H1 (cell line): Measurements from ENCODE around the gene CISH. TPM values are rescaled to one million over a fixed set of nuclear protein-coding genes. Genes with fewer than 3 reads are reported as not detected.

ENCODE experiments used
- EGR1 ChIP-seq: IDR thresholded peaks from 2 replicates; pipeline ENCODE4 v1.6.1; 2011; ENCODE audit warnings: low read depth, low read length, borderline replicate concordance
- PHF8 ChIP-seq: fragments of 200-600 bp; sonication (generic); conservative IDR thresholded peaks from 2 replicates; pipeline ENCODE4 v1.7.1; 2012; ENCODE audit warnings: low read depth, mild to moderate bottlenecking, inconsistent platforms, low read length, moderate library complexity
- SP1 ChIP-seq: IDR thresholded peaks from 2 replicates; pipeline ENCODE4 v1.6.1; 2011; ENCODE audit warnings: low read depth, low read length
- polyA plus RNA-seq, 7 experiments: library from polyadenylated mRNA; depleted of rRNA in 3 of 7; stranded (reverse) in 5 of 7; unstranded in 2 of 7; fragments of >200 nt in 5 of 7; fragments of 200-250 nt in 2 of 7; gene quantifications; 1 replicate in 5 of 7; 2 replicates in 1 of 7; 4 replicates in 1 of 7; pipeline versions ENCODE4 v1.2.1 to v1.2.3, GENCODE V29; 2011 to 2013; ENCODE audit warnings: missing spikeins in 2 of 7, mixed read lengths in 2 of 7
- total RNA-seq: library from RNA; stranded (reverse); fragmentation: NEBNext Ultra II Directional; extraction: Animal tissue kit (Norgen Biotek cat#: 25700); gene quantifications from 2 replicates; pipeline ENCODE4 v1.2.1, GENCODE V29; 2021
- TF ChIP-seq, protein P1 (sequence below): fragments of 300-600 bp; sonication (generic); IDR thresholded peaks from 2 replicates; pipeline ENCODE4 v1.7.1; 2012; ENCODE audit warnings: low read length, moderate library complexity, mild to moderate bottlenecking, inconsistent platforms; ENCODE audit not compliant: insufficient replicate concordance
- TF ChIP-seq, protein P2 (sequence below), 3 experiments: IDR thresholded peaks; 1 replicate in 2 of 3; 2 replicates in 1 of 3; pipeline versions ENCODE4 v1.5.1 to v1.6.1; 2011; ENCODE audit warnings: low read length in 3 of 3, mild to moderate bottlenecking in 3 of 3, inconsistent platforms in 2 of 3, low read depth in 1 of 3, moderate library complexity in 1 of 3; ENCODE audit not compliant: insufficient read depth in 1 of 3; ENCODE audit errors: control extremely low read depth in 1 of 3
- TF ChIP-seq, protein P3 (sequence below): IDR thresholded peaks from 2 replicates; pipeline ENCODE4 v1.6.1; 2012; ENCODE audit warnings: inconsistent platforms

Gene CISH
- total and polyA plus RNA-seq, 2 of the 8 experiments (the other 6 are each of a cell fraction or from before 2014, with no cell fraction given) = 1.9 to 2.2 TPM

DNA sequence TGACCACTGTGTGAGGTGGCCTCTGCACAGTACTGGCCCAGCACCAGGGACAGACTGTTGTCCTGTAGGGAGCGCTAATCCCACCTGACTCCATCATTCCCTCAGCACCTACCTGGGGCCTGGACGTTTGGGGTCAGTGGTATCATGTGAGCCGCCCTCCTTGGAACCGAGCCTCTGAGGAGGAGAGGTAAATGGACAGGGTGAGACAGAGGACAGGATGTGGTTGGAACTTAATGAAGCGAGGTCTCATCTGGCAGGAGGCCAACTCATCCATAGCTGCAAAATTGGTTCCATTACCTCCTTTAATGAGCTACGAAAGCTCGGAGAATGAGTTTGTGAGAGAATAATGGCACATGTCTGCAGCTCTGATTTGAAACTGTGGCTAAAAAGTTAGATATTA is 19.3 kb upstream of the CISH start (continued):
- TF ChIP-seq, protein P1, sequence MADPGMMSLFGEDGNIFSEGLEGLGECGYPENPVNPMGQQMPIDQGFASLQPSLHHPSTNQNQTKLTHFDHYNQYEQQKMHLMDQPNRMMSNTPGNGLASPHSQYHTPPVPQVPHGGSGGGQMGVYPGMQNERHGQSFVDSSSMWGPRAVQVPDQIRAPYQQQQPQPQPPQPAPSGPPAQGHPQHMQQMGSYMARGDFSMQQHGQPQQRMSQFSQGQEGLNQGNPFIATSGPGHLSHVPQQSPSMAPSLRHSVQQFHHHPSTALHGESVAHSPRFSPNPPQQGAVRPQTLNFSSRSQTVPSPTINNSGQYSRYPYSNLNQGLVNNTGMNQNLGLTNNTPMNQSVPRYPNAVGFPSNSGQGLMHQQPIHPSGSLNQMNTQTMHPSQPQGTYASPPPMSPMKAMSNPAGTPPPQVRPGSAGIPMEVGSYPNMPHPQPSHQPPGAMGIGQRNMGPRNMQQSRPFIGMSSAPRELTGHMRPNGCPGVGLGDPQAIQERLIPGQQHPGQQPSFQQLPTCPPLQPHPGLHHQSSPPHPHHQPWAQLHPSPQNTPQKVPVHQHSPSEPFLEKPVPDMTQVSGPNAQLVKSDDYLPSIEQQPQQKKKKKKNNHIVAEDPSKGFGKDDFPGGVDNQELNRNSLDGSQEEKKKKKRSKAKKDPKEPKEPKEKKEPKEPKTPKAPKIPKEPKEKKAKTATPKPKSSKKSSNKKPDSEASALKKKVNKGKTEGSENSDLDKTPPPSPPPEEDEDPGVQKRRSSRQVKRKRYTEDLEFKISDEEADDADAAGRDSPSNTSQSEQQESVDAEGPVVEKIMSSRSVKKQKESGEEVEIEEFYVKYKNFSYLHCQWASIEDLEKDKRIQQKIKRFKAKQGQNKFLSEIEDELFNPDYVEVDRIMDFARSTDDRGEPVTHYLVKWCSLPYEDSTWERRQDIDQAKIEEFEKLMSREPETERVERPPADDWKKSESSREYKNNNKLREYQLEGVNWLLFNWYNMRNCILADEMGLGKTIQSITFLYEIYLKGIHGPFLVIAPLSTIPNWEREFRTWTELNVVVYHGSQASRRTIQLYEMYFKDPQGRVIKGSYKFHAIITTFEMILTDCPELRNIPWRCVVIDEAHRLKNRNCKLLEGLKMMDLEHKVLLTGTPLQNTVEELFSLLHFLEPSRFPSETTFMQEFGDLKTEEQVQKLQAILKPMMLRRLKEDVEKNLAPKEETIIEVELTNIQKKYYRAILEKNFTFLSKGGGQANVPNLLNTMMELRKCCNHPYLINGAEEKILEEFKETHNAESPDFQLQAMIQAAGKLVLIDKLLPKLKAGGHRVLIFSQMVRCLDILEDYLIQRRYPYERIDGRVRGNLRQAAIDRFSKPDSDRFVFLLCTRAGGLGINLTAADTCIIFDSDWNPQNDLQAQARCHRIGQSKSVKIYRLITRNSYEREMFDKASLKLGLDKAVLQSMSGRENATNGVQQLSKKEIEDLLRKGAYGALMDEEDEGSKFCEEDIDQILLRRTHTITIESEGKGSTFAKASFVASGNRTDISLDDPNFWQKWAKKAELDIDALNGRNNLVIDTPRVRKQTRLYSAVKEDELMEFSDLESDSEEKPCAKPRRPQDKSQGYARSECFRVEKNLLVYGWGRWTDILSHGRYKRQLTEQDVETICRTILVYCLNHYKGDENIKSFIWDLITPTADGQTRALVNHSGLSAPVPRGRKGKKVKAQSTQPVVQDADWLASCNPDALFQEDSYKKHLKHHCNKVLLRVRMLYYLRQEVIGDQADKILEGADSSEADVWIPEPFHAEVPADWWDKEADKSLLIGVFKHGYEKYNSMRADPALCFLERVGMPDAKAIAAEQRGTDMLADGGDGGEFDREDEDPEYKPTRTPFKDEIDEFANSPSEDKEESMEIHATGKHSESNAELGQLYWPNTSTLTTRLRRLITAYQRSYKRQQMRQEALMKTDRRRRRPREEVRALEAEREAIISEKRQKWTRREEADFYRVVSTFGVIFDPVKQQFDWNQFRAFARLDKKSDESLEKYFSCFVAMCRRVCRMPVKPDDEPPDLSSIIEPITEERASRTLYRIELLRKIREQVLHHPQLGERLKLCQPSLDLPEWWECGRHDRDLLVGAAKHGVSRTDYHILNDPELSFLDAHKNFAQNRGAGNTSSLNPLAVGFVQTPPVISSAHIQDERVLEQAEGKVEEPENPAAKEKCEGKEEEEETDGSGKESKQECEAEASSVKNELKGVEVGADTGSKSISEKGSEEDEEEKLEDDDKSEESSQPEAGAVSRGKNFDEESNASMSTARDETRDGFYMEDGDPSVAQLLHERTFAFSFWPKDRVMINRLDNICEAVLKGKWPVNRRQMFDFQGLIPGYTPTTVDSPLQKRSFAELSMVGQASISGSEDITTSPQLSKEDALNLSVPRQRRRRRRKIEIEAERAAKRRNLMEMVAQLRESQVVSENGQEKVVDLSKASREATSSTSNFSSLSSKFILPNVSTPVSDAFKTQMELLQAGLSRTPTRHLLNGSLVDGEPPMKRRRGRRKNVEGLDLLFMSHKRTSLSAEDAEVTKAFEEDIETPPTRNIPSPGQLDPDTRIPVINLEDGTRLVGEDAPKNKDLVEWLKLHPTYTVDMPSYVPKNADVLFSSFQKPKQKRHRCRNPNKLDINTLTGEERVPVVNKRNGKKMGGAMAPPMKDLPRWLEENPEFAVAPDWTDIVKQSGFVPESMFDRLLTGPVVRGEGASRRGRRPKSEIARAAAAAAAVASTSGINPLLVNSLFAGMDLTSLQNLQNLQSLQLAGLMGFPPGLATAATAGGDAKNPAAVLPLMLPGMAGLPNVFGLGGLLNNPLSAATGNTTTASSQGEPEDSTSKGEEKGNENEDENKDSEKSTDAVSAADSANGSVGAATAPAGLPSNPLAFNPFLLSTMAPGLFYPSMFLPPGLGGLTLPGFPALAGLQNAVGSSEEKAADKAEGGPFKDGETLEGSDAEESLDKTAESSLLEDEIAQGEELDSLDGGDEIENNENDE = no peak
- TF ChIP-seq EGR1 = no peak
- no peak for TF ChIP-seq PHF8
- TF ChIP-seq, protein P2, sequence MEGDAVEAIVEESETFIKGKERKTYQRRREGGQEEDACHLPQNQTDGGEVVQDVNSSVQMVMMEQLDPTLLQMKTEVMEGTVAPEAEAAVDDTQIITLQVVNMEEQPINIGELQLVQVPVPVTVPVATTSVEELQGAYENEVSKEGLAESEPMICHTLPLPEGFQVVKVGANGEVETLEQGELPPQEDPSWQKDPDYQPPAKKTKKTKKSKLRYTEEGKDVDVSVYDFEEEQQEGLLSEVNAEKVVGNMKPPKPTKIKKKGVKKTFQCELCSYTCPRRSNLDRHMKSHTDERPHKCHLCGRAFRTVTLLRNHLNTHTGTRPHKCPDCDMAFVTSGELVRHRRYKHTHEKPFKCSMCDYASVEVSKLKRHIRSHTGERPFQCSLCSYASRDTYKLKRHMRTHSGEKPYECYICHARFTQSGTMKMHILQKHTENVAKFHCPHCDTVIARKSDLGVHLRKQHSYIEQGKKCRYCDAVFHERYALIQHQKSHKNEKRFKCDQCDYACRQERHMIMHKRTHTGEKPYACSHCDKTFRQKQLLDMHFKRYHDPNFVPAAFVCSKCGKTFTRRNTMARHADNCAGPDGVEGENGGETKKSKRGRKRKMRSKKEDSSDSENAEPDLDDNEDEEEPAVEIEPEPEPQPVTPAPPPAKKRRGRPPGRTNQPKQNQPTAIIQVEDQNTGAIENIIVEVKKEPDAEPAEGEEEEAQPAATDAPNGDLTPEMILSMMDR (IDR thresholded peaks at IDR 0.05; ENCODE audit: control extremely low read depth in 1 of 3, insufficient read depth in 1 of 3, low read depth in 1 of 3, low read length in 3 of 3) = peak in 1 of 3 experiments; percentile 32; a peak in 1 of 4 replicates
- TF ChIP-seq, protein P3, sequence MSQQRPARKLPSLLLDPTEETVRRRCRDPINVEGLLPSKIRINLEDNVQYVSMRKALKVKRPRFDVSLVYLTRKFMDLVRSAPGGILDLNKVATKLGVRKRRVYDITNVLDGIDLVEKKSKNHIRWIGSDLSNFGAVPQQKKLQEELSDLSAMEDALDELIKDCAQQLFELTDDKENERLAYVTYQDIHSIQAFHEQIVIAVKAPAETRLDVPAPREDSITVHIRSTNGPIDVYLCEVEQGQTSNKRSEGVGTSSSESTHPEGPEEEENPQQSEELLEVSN = no peak
- no peak for TF ChIP-seq SP1
- TF ChIP-seq, all 59 proteins: peak for 1
